Measurements from ENCODE around the gene KRCC1.

The KRCC1 gene

DNA sequence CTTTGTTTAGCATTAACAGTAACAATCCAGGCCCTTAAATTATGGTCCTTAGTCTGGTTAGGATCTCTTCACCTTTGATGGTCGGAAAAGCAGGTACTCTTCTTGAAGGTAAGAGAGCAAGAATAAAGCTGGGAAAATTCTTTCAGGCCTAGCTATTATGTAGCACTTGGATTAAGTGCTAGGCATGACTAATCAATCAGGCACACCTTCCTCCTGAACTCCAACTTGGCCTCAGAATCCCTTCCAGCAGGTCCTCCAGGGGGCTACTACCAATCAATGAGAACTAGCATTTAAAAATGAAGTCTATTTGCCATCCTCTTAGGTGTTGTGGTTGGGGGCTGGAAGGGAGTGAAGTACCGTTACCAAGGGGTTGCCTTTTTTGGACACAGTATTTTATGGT lies 15.8 kb upstream of the KRCC1 start:
- Histone ChIP-seq H3K27ac (no peak overlapping the region), H3K9ac (no peak overlapping the region), H3K4me3 (IDR thresholded peaks at IDR 0.05; ENCODE audit: insufficient read depth, low read depth, low read length) (no peak overlapping the region), H4K20me1 (ENCODE audit: insufficient read depth) (no peaks in the 10 kb centered on the region), H3K4me1 (ENCODE audit: low read depth, poor library complexity, severe bottlenecking) (no peaks in the 10 kb centered on the region), H2AFZ (ENCODE audit: low read depth) (no peak overlapping the region), H3K36me3 (ENCODE audit: insufficient read depth) (no peaks in the 10 kb centered on the region), H3K79me2 (ENCODE audit: insufficient read depth, low read depth) (no peaks in the 10 kb centered on the region), H3K4me2 (no peak overlapping the region), H3K27me3 (ENCODE audit: insufficient read depth, low read depth) (no peaks in the 10 kb centered on the region)
- TF ChIP-seq, protein P1, sequence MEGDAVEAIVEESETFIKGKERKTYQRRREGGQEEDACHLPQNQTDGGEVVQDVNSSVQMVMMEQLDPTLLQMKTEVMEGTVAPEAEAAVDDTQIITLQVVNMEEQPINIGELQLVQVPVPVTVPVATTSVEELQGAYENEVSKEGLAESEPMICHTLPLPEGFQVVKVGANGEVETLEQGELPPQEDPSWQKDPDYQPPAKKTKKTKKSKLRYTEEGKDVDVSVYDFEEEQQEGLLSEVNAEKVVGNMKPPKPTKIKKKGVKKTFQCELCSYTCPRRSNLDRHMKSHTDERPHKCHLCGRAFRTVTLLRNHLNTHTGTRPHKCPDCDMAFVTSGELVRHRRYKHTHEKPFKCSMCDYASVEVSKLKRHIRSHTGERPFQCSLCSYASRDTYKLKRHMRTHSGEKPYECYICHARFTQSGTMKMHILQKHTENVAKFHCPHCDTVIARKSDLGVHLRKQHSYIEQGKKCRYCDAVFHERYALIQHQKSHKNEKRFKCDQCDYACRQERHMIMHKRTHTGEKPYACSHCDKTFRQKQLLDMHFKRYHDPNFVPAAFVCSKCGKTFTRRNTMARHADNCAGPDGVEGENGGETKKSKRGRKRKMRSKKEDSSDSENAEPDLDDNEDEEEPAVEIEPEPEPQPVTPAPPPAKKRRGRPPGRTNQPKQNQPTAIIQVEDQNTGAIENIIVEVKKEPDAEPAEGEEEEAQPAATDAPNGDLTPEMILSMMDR (conservative IDR thresholded peaks at IDR 0.05; ENCODE audit: low read depth, low read length): no peak

DNA sequence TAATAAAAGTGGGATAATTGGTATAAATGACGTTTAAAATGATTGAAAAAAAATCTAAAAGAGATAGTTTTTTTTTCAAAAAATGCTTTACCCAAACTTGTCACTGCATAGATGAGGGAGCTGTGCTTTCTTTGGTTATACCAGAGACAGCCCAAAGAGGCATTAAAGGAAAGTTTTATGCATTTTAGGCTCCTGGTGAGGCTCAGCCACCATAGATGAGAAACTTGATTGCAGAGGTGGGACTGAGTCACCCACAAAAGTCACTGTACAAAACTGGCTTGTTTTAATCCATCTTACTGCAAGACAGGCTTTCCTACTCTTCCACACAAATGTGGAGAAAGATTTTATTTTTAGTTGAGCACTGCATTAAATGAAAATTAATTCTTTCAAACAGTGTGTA lies 14.5 kb upstream of the KRCC1 start:
- Histone ChIP-seq H3K27ac (no peak overlapping the region), H2AFZ (ENCODE audit: low read depth) (no peak overlapping the region), H4K20me1 (ENCODE audit: insufficient read depth) (no peaks in the 10 kb centered on the region), H3K4me3 (IDR thresholded peaks at IDR 0.05; ENCODE audit: insufficient read depth, low read depth, low read length) (no peak overlapping the region), H3K27me3 (ENCODE audit: insufficient read depth, low read depth) (no peaks in the 10 kb centered on the region), H3K36me3 (ENCODE audit: insufficient read depth) (no peaks in the 10 kb centered on the region), H3K79me2 (ENCODE audit: insufficient read depth, low read depth) (no peaks in the 10 kb centered on the region), H3K9ac (no peak overlapping the region), H3K4me2 (no peak overlapping the region), H3K4me1 (ENCODE audit: low read depth, poor library complexity, severe bottlenecking) (no peaks in the 10 kb centered on the region)
- TF ChIP-seq, protein P1 (conservative IDR thresholded peaks at IDR 0.05; ENCODE audit: low read depth, low read length): no peak

DNA sequence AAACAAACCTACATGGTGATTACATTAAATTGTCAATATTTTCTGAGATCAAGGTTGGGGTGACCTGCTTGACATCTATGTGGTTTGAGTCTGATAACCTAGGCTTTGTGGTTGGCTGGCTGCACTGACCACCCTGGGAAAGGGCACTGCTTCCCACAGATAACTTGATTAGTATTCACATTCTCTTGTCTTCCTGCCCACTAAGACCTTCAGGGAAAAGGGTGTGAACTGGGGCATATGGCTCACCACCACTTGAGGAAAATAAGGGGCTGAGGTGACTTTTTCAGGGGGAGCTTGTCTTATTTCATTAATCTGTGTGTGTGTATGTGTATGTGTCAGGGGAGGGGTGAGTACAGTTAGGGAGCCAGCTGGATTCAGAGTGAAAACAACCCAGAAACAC lies 13.5 kb upstream of the KRCC1 start:
- TF ChIP-seq, protein P1 (conservative IDR thresholded peaks at IDR 0.05; ENCODE audit: low read depth, low read length): no peak
- no peak overlapping the region for H3K4me3 ChIP-seq (IDR thresholded peaks at IDR 0.05; ENCODE audit: insufficient read depth, low read depth, low read length)

DNA sequence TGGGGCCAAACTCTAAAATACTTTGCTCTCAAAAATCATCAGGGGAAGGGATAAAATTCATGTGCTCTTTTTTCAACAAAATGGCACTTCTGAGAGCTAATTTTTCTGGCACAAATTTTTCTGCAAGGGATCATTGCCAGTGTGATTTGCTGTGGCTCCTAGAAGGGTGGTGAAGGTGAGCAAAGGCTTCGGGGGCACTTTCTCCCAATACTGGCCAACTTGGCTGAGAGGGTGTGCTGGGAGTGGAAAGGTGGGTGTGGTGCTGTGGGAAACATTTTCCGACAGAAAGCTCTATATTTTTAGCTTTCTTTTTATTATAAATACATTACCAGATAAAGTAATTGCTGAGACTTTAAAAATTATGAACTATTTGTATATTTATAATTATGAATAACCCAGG lies 12.5 kb upstream of the KRCC1 start:
- no peak overlapping the region for H2AFZ ChIP-seq (ENCODE audit: low read depth)
- no peak overlapping the region for H3K4me2 ChIP-seq
- TF ChIP-seq, protein P1 (conservative IDR thresholded peaks at IDR 0.05; ENCODE audit: low read depth, low read length): no peak
- no peak overlapping the region for H3K27ac ChIP-seq
- no peaks in the 10 kb centered on the region for H3K79me2 ChIP-seq (ENCODE audit: insufficient read depth, low read depth)
- H3K4me3 ChIP-seq (IDR thresholded peaks at IDR 0.05; ENCODE audit: insufficient read depth, low read depth, low read length): no peak overlapping the region
- no peaks in the 10 kb centered on the region for H4K20me1 ChIP-seq (ENCODE audit: insufficient read depth)
- H3K9ac ChIP-seq: no peak overlapping the region
- no peaks in the 10 kb centered on the region for H3K27me3 ChIP-seq (ENCODE audit: insufficient read depth, low read depth)
- H3K36me3 ChIP-seq (ENCODE audit: insufficient read depth): no peaks in the 10 kb centered on the region
- no peaks in the 10 kb centered on the region for H3K4me1 ChIP-seq (ENCODE audit: low read depth, poor library complexity, severe bottlenecking)

More for the DNA sequence above, 13.5 kb upstream of the KRCC1 start:
- Histone ChIP-seq H3K27me3 (ENCODE audit: insufficient read depth, low read depth) (no peaks in the 10 kb centered on the region), H3K4me2 (no peak overlapping the region), H3K79me2 (ENCODE audit: insufficient read depth, low read depth) (no peaks in the 10 kb centered on the region), H3K36me3 (ENCODE audit: insufficient read depth) (no peaks in the 10 kb centered on the region), H2AFZ (ENCODE audit: low read depth) (no peak overlapping the region), H4K20me1 (ENCODE audit: insufficient read depth) (no peaks in the 10 kb centered on the region), H3K4me1 (ENCODE audit: low read depth, poor library complexity, severe bottlenecking) (no peaks in the 10 kb centered on the region), H3K9ac (no peak overlapping the region), H3K27ac (no peak overlapping the region)

Data from KMS-11 (cell line).